Lower leg skin (tissue), 4 donors: ENCODE measurements around the gene POLN. TPM values are rescaled to one million over a fixed set of nuclear protein-coding genes. Genes with fewer than 3 reads are reported as not detected.

ENCODE experiments used
- DNase-seq, 2 donors: peaks; one replicate each; pipeline ENCODE4 v3.0.0-alpha.2; 2019; ENCODE audit warnings: low spot score in 2 of 2
- H3K4me3 ChIP-seq: fragments of 200-600 bp; sonication (generic); 2 replicates; pipeline ENCODE4 v1.5.1; 2017; ENCODE audit warnings: mild to moderate bottlenecking, low read depth; ENCODE audit not compliant: poor library complexity, severe bottlenecking
- POLR2A ChIP-seq, 2 donors: fragments of 450-650 bp; IDR thresholded peaks; one replicate each; pipeline ENCODE4 v1.6.1; 2016 to 2017; ENCODE audit warnings: antibody characterized with exemption in 2 of 2, mild to moderate bottlenecking in 1 of 2, moderate library complexity in 1 of 2
- WGBS, 2 donors: methylation state at CpG; one replicate each; pipeline ENCODE4 v1.1.5; 2018; 5-methylcytosine and 5-hydroxymethylcytosine counted together
- intact Hi-C: fragments of 100-400 bp; cut with DNase I; formaldehyde crosslinking; loops from one replicate; pipeline ENCODE4 v1.15.0; 2023; ENCODE audit warnings: low total_unique reads
- total RNA-seq, 4 donors: library from RNA; depleted of rRNA; stranded (reverse); fragments of >200 nt; gene quantifications; one replicate each; pipeline ENCODE4 v1.1.0, GENCODE V29; 2016
- TF ChIP-seq, protein P1 (sequence below), 3 donors: fragments of 450-650 bp; IDR thresholded peaks; one replicate each; pipeline ENCODE4 v1.5.1; 2016; ENCODE audit warnings: antibody characterized with exemption in 3 of 3, mild to moderate bottlenecking in 3 of 3, moderate library complexity in 2 of 3

The POLN gene
- total RNA-seq, 4 donors from 2014 or later: 0.30 to 3.3 (median 0.89) TPM

DNA sequence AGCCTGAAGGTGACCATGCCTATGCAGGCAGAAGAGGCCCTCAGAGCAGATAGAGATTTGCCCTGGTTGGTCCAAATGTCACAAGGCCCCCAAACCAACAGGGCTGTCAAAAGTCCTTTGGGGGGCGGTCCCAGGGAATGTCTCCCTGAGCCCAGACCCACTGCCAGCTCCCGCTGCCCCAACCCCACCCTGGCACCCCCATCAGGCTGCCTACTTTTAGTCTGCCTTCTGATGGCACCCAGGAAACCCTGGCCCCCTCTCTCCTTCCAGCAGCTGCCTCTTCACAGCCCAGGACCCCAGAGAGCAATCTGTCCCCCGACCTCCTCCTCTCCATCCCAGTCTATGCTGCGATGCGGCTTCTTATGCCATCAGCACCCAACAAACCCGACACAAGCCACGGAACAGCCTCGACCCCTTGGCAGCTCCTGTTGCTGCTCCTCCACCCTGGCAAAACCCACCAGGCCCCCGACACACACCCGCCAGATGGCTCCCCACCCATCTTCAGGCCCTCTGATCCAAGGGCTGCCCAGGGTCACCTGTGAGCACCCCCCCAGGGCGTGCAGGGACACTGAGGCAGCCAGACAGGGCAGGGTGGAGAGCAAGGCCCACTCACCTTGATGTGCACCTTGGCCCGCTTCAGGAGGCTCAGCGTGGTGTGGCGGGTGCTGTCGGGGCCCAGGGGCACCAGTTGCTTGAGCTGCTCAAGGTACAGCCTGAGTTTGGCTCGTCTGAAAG lies 10.0 kb upstream of the POLN start:
- 95 to 97% methylated on average over 12 to 15 of the region's 16 CpGs for WGBS, 2 donors
- DNase-seq: peak; percentile 11 to 64
- intact Hi-C loops: no loop called here
- no peak overlapping the region for H3K4me3 ChIP-seq
- TF ChIP-seq POLR2A (IDR thresholded peaks at IDR 0.05): no peak
- TF ChIP-seq, protein P1, sequence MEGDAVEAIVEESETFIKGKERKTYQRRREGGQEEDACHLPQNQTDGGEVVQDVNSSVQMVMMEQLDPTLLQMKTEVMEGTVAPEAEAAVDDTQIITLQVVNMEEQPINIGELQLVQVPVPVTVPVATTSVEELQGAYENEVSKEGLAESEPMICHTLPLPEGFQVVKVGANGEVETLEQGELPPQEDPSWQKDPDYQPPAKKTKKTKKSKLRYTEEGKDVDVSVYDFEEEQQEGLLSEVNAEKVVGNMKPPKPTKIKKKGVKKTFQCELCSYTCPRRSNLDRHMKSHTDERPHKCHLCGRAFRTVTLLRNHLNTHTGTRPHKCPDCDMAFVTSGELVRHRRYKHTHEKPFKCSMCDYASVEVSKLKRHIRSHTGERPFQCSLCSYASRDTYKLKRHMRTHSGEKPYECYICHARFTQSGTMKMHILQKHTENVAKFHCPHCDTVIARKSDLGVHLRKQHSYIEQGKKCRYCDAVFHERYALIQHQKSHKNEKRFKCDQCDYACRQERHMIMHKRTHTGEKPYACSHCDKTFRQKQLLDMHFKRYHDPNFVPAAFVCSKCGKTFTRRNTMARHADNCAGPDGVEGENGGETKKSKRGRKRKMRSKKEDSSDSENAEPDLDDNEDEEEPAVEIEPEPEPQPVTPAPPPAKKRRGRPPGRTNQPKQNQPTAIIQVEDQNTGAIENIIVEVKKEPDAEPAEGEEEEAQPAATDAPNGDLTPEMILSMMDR (IDR thresholded peaks at IDR 0.05): no peak

DNA sequence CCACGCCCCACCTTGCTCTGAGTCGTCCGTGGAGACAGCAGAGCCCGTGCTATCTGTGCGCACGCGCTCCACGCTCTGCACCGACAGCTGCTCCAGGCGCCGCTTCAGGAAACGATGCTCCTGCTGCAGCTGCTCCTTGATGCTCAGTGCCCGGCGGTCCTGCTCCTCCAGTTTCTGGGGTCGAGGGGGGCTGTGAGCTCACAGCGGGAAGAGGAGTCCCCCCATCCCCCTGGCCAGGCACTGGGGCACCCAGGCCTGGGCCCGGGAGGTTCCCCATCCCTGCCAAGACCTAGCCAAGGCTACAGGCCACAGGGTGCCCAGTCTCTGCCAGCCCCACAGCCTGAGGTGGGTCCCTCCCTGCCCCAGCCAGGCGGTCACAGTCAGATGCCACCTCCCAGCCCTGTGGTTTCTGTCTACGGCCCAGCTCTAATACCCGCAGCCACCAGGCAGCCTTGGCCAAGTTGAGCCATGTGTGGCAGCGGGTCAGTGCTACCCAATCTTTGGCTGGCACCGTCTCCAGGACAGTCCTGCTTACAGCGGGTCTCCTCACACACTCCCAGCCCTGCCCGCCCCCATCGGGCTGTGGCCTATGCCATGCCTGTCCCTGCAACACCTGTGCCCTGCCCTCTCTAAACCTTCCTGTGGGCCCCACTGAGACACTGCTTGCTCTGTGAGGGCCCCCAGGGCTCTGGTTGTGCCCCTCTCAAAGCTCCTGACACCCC lies 9.3 kb upstream of the POLN start:
- no peak overlapping the region for H3K4me3 ChIP-seq
- intact Hi-C loops: no loop called here
- TF ChIP-seq, protein P1 (IDR thresholded peaks at IDR 0.05): no peak
- TF ChIP-seq POLR2A (IDR thresholded peaks at IDR 0.05): no peak
- WGBS, 2 donors: 90 to 91% methylated on average over 21 to 25 of the region's 25 CpGs
- DNase-seq: peak; percentile 12 to 81

DNA sequence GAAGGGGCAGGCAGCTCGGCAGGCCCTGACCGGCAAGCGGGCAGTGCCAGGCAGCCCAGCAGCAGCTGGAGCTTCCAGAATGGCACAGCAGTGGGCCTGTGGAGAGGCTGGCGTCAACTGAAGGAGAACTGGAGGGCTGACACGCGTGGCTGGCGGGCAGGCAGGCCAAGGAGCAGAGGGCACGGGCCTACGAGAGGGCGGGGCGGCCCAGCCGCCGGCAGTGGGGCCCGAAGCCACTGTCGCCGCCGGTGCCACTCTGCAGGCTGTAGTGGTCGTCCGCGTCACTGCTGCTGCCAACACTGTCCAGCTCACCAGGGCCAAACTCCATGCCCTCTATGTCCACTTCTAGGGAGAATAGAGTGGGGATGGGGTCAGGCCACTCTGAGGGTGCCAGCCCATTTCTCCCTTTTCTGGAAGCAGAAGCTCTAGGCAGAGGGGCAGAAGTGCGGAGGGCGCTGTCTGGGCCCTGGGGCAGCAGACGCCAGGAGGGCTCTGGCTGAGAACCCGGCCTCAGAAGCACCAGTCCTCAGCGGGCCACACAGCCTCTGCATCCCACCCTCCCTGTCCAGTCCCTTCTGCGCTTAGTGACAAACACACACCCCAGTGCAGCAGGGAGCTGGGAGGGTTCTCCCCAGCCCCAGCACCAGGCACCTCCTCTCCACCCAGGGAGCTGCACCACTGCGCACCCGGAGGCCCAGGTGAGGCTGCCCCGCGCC lies 8.6 kb upstream of the POLN start:
- intact Hi-C loops: no loop called here
- H3K4me3 ChIP-seq: no peak overlapping the region
- 90 to 92% methylated on average over 20 to 29 of the region's 30 CpGs for WGBS, 2 donors
- DNase-seq: peak; percentile 8 to 83
- TF ChIP-seq, protein P1 (IDR thresholded peaks at IDR 0.05): no peak
- TF ChIP-seq POLR2A (IDR thresholded peaks at IDR 0.05): no peak

DNA sequence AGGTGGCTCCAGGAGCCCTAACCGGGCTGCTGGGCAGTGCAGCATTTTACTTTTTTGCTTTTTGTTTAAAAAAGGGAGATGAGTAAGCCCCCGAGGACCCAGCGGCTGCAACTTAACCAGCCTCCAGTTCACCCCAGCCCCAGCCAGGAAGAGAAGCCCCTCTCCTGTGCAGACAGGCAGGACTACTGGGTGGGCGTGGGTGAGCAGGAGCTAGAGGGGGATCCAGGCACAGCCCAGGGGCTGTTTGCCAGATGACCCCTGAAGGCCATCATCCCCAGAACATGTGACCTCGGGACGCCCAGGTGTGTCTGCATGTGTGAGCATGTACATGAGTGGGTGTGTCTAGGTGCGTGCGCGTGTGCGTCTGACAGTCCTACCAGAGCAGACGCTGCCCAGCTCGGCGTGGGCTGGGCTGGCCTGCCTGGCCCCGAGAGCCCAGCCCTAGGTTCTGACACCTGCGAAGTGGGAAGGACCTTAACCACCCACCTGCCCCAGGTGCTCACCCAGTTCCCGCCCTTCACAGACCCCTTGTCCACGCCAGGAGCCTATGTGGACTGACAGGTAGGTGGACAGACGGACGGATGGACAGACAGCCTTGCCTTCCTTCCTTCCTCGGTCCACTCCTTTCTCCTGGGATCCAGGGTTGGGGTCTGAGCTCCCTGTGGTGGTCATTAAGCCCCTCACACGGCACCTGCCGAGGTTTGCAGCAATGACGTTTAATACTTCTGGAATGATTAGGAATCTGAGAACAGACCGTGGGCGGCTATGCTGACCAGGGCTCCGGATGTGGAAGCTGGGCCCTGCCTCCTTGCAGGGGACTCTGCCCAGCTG lies 7.8 kb upstream of the POLN start:
- 64 to 77% methylated on average over 26 of the region's 26 CpGs for WGBS, 2 donors
- TF ChIP-seq, protein P1 (IDR thresholded peaks at IDR 0.05): no peak
- TF ChIP-seq POLR2A (IDR thresholded peaks at IDR 0.05): no peak
- DNase-seq: peak; percentile 11 to 80
- no peak overlapping the region for H3K4me3 ChIP-seq
- intact Hi-C loops: no loop called here

DNA sequence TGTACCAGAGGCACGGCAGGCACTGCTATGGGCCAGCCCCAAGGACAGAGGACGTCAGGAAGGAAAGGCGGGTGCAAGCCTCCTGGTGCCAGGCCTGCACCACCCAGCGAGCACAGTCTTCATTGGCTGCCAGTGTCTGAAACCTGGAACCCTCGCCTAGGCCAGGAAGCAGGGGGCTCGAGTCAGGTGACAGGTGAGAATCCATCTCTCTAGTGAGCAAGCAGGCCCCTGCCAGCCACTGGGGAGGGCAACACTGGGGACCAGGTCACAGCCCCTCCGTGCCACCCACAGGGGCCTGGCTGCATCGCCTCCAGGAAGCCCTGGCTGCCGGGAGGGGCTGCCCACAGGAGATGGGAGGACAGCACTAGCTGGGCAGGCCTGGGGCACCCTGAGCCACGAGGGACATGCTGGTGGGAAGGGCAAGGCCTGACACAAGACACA lies 6.9 kb upstream of the POLN start:
- H3K4me3 ChIP-seq: no peak overlapping the region
- DNase-seq: peak; percentile 10 to 81
- intact Hi-C loops: no loop called here
- 67 to 72% methylated on average over 10 of the region's 10 CpGs for WGBS, 2 donors
- no peak for TF ChIP-seq POLR2A (IDR thresholded peaks at IDR 0.05)
- TF ChIP-seq, protein P1 (IDR thresholded peaks at IDR 0.05): no peak
